Erythroblast (primary cell): ENCODE measurements around the gene TOX3.

Experiments
- GATA1 ChIP-seq: IDR thresholded peaks from 2 replicates; pipeline ENCODE4 v1.6.1; 2011; ENCODE audit warnings: low read depth, mild to moderate bottlenecking, control low read depth, low read length, moderate library complexity
- POLR2A ChIP-seq: IDR thresholded peaks from 2 replicates; pipeline ENCODE4 v1.6.1; 2011; ENCODE audit warnings: mild to moderate bottlenecking, low read length

DNA sequence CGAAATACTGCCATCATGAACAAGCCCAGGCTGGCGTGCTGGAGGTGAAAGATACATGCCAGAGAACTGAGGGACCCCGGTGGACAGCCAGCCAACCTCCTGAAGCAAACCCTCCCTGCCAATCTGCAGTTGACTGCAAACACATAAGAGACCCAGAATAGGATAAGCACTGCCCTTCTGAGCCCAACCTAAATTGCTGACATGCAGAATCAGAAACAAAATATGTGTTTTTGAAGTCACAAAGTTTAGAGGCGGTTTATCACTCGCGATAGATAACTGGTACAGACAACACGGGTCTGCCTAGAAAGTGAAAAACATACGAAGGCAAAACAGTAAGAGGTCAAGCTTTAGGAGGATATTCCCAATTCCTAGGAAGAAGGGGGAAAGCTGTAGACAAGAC, 14.6 kb downstream of the TOX3 start:
- TF ChIP-seq GATA1 (no peak), POLR2A (no peak)
